GM12865 (cell line): ENCODE results near the gene PRPS1L1.
A peak's percentile ranks its signal among the peaks of the same experiment; 100 is the strongest.

Source experiments
- DNase-seq: peaks from one replicate; pipeline ENCODE4 v3.0.0; 2010; ENCODE audit warnings: low read depth
- H3K4me3 ChIP-seq: 2 replicates; pipeline ENCODE4 v1.5.1; 2011; ENCODE audit warnings: mild to moderate bottlenecking, low read depth, low read length, control low read depth
- TF ChIP-seq, protein P1 (sequence below): IDR thresholded peaks from 2 replicates; pipeline ENCODE4 v1.5.1; 2011; ENCODE audit warnings: low read length, control low read depth, low read depth, inconsistent platforms; ENCODE audit not compliant: insufficient read depth; ENCODE audit errors: missing control alignments

PRPS1L1 gene

DNA sequence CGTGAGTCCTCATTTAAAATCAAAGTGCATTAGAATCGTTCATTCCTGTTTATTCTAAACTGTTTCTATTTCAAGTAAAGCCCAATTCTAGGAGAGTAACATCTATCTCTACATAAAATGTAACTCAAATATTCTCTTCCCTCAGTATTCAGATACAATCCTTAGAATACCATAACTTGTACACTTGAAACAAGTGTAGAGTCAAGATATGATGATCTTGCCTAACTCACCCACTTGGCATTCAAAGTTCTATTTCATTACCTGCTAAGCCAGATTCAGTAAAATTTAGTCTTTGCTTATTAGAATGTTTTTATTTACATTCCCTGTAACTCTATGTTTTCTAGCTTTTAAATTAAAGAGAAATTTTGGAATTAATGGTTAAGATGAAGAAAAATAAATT, 31.6 kb downstream of the PRPS1L1 start:
- TF ChIP-seq, protein P1, sequence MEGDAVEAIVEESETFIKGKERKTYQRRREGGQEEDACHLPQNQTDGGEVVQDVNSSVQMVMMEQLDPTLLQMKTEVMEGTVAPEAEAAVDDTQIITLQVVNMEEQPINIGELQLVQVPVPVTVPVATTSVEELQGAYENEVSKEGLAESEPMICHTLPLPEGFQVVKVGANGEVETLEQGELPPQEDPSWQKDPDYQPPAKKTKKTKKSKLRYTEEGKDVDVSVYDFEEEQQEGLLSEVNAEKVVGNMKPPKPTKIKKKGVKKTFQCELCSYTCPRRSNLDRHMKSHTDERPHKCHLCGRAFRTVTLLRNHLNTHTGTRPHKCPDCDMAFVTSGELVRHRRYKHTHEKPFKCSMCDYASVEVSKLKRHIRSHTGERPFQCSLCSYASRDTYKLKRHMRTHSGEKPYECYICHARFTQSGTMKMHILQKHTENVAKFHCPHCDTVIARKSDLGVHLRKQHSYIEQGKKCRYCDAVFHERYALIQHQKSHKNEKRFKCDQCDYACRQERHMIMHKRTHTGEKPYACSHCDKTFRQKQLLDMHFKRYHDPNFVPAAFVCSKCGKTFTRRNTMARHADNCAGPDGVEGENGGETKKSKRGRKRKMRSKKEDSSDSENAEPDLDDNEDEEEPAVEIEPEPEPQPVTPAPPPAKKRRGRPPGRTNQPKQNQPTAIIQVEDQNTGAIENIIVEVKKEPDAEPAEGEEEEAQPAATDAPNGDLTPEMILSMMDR = no peak
- H3K4me3 ChIP-seq = no peak overlapping the region
- no peak for DNase-seq

DNA sequence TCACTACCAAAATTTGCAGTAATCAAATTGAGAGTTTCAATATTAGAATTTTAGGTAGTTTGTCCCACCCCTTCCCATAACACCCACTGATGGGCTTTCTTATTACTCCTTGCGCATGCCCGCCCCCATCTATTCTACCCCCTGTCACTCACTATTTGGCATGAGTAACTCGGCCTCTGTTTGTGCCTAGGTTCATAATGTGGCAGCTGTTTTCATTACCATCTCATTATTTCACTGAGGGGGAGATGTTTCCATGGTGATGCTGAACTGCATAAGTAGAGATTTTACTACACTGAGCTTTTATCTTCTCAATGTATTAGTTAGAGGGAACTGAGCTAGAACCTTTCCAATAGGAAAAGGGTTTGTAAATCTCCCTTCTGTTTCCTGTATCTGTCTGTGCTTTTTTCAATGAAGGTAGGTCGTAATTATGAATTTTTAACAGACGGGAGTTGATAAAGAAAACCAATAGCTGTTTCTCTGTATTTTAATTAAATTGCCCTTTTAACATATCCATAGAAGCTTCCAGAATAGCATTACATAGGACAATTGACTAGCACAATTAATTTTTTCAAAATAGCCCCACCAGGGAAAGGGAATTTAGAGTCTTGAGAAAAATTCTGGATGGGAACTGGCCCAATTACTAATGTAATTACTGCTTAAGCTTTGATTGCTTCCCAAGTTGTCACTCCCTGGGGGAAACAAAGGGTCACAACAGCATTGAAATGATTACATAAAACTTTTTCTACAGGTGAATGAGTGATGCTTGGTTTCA, 33.4 kb downstream of the PRPS1L1 start:
- TF ChIP-seq, protein P1 = no peak
- H3K4me3 ChIP-seq = no peak overlapping the region
- DNase-seq = no peak

DNA sequence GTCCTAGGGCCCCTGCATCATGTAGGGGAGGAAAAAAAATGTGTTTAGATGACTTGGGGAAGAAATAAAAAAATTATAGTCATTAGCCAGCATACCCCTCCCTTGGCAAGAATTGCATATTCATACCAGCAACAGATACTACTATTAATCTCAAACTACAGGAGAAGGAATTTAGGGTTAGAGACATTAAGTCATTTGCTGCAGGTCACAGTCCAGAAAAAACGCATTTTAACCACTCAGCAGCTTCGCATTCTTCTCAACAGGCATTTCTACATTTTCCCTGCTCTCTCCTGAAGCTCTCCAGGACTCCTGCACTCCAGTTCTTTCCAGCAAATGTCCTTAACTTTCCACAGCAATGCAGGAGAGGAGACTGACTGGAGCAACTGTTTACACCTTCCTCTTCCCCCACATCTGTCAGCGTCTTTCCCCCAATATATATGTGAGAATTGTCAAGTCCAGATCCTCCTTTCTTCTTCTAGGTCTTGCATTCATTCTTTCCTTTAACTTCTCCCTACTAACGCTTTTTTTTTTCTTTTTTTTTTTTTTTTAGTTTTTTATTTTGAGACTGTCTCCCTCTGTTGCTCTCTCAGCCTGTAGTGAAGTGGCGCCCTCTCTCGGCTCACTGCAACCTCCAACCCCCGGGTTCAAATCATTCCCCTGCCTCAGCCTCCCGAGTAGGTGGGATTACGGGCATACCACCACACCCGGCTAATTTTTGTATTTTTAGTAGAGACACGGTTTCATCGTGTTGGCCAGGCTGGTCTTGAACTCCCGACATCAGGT, 35.6 kb downstream of the PRPS1L1 start:
- H3K4me3 ChIP-seq = no peak overlapping the region
- TF ChIP-seq, protein P1 = peak; percentile 47
- peak; percentile 26 for DNase-seq

DNA sequence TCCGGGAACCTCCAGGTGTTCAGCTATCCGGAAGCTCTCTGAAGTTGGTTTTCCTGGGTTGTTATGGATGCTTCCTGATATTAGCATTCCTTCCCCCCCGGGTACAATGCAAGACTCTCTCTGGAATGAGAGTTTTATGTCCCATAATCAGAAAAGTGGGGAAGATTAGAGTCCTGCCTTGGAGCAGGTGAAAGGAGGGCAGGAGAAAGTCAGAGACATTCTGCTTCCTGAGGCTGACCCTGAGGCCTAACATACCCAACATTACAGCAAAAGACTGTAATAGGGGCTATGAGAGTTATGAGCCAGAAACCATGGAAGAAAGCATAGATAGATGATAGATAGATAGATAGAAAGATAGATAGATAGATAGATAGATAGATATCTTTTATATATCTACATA, 36.9 kb downstream of the PRPS1L1 start:
- no peak for DNase-seq
- TF ChIP-seq, protein P1 = no peak
- no peak overlapping the region for H3K4me3 ChIP-seq

DNA sequence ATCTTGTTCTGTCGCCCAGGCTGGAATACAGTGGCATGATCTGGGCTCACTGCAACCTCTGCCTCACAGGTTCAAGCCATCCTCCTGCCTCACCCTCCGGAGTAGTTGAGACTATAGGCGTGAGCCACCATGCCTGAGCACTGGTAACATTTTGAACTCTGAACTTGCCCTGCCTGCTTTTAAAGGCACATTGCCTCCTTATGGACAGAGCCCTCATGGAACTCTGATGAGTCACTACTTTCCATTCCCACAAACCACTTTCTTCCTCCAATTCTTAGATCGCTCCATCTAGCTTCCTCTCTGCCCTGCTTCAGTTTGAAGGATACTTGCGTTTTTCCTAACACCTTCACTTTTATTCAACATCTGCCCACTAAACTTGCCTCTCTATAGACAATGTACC, 38.1 kb downstream of the PRPS1L1 start:
- H3K4me3 ChIP-seq = no peak overlapping the region
- TF ChIP-seq, protein P1 = no peak
- no peak for DNase-seq

DNA sequence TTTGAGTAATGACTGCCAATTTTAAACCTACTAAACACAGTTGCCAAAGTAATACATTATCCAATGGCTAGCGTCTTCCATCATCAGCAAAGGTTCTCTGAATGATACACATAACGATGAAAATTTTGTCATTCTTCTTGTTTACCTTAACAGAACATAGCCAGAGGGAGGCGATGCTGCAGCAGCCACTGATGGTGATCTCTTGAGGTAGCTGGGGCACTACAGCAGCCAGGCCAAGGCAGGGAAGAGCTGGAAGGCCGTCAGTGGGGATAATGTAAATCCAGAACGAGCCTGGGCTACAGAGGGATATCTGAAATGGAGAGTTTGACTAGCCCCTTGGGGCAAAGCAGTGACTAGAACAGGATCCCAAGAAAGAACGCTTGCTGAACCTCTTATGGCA, 38.8 kb downstream of the PRPS1L1 start:
- no peak for DNase-seq
- TF ChIP-seq, protein P1 = no peak
- no peak overlapping the region for H3K4me3 ChIP-seq
